ENCODE measurements around the gene TCF7L2.

Gene TCF7L2

GRCh38 chr10:113067501-113067900, 117.5 kb downstream of the TCF7L2 start:
- DNase-seq (ENCODE audit: low read depth): no peak

- DNase-seq (ENCODE audit: low read depth): no peak
Measured at GRCh38 chr10:113068178-113068890, 118.3 kb downstream of the TCF7L2 start.

GRCh38 chr10:113069595-113069994, 119.5 kb downstream of the TCF7L2 start:
- DNase-seq (ENCODE audit: low read depth): no peak

- DNase-seq (ENCODE audit: low read depth): no peak
Measured at GRCh38 chr10:113071446-113071845, 121.4 kb downstream of the TCF7L2 start.

- peak; percentile 73 for DNase-seq (ENCODE audit: low read depth)
Measured at GRCh38 chr10:113073549-113074189, 123.6 kb downstream of the TCF7L2 start.

- no peak for DNase-seq (ENCODE audit: low read depth)
Measured at GRCh38 chr10:113076949-113077348, 126.9 kb downstream of the TCF7L2 start.

DNA sequence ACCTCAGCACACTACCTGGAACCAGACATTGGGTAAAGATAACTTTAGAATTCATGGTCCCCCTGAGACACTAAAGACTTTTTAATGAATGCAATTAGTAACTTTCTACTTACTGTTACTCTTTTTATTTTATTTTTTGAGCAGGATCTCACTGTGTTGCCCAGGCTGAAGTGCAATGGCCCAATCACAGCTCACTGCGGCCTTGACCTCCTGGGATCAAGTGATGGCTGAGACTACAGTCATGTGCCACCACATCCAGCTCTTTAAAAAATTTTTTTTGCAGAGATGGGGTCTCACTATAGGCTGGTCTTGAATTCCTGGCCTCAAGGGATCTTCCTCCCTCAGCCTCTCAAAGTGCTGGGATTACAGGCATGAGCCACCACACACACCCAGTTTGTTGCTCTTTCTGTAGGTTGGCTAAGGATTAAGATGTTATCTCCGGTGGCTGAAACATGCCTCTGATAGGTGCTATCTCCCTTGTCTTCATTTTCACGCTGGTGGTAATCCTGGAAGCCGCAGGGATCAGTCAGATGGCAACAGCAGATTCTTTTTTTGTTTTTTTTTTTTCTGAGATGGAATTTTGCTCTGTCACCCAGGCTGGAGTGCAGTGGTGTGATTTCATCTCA, 128.3 kb downstream of the TCF7L2 start:
- no peak for DNase-seq (ENCODE audit: low read depth)

- DNase-seq (ENCODE audit: low read depth): peak; percentile 76
Measured at GRCh38 chr10:113080061-113080924, 130.2 kb downstream of the TCF7L2 start.

GRCh38 chr10:113080925-113081229, 130.8 kb downstream of the TCF7L2 start:
- peak; percentile 53 for DNase-seq (ENCODE audit: low read depth)

- DNase-seq (ENCODE audit: low read depth): peak; percentile 56
Measured at GRCh38 chr10:113084031-113084430, 134.0 kb downstream of the TCF7L2 start.

DNA sequence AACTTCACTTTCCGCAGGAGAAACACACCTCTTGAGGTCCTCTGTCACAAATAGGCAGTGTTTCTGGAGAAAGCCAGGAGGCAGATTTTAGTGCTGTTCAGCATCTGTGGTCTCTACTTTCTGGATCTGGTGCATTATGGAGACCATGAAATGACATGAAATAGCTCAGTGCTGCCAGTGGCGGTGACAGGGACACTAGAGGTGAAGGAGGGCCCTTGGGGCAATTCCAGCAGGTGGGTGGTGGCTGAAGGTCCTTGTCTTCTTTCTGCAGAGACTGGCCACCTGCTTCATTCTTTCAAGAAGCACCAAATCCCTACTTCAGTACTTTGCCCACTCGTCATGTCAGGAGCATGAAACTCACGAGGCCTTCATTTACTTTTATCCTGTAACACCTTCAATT, 135.7 kb downstream of the TCF7L2 start:
- DNase-seq (ENCODE audit: low read depth): no peak

GRCh38 chr10:113086282-113086681, 136.2 kb downstream of the TCF7L2 start:
- no peak for DNase-seq (ENCODE audit: low read depth)

- DNase-seq (ENCODE audit: low read depth): peak; percentile 97
Measured at GRCh38 chr10:113087165-113088029, 137.3 kb downstream of the TCF7L2 start.

GRCh38 chr10:113088194-113088593, 138.1 kb downstream of the TCF7L2 start:
- DNase-seq (ENCODE audit: low read depth): no peak

GRCh38 chr10:113089551-113089950, 139.5 kb downstream of the TCF7L2 start:
- no peak for DNase-seq (ENCODE audit: low read depth)

GRCh38 chr10:113091920-113092319, 141.9 kb downstream of the TCF7L2 start:
- DNase-seq (ENCODE audit: low read depth): no peak

- no peak for DNase-seq (ENCODE audit: low read depth)
Measured at GRCh38 chr10:113093188-113094113, 143.4 kb downstream of the TCF7L2 start.

GRCh38 chr10:113094114-113094486, 144.1 kb downstream of the TCF7L2 start:
- peak; percentile 49 for DNase-seq (ENCODE audit: low read depth)

GRCh38 chr10:113095419-113096127, 145.5 kb downstream of the TCF7L2 start:
- DNase-seq (ENCODE audit: low read depth): no peak
